Common myeloid progenitor, CD34-positive (primary cell): ENCODE measurements around the gene NPAS1.
A peak's percentile ranks its signal among the peaks of the same experiment; 100 is the strongest.

Experiments used
- CTCF ChIA-PET: fragments of 350-600 bp; sonication (Branson Sonifier 250); formaldehyde crosslinking; loops from one replicate; lab custom pipeline; 2021; ENCODE audit warnings: antibody characterized with exemption; lab: Charles Lee
- POLR2A ChIA-PET: fragments of 350-600 bp; sonication (Branson Sonifier 250); formaldehyde crosslinking; loops from one replicate; lab custom pipeline; 2021; ENCODE audit warnings: antibody characterized with exemption; lab: Charles Lee
- DNase-seq, 3 donors: peaks; one replicate each; pipeline versions ENCODE4 v3.0.0 to v3.0.0-alpha.2; 2013
- H3K27ac ChIP-seq, 2 experiments: 1 replicate in 1 of 2; 2 replicates in 1 of 2; pipeline ENCODE4 v1.7.0; 2013; ENCODE audit warnings: inconsistent platforms in 2 of 2, low read length in 2 of 2, mild to moderate bottlenecking in 2 of 2, low read depth in 1 of 2, moderate library complexity in 1 of 2; ENCODE audit not compliant: severe bottlenecking in 2 of 2, insufficient read depth in 1 of 2, poor library complexity in 1 of 2
- H3K27me3 ChIP-seq, 5 experiments: replicated peaks in 2 of 5; 1 replicate in 3 of 5; 2 replicates in 2 of 5; pipeline versions ENCODE4 v1.6.1 to v1.7.0; 2013; ENCODE audit warnings: low read length in 4 of 5, mild to moderate bottlenecking in 2 of 5, moderate library complexity in 2 of 5, inconsistent platforms in 1 of 5; ENCODE audit not compliant: insufficient read depth in 5 of 5, control insufficient read depth in 4 of 5
- H3K36me3 ChIP-seq, 4 experiments: 1 replicate in 2 of 4; 2 replicates in 2 of 4; pipeline versions ENCODE4 v1.6.1 to v1.7.0; 2013; ENCODE audit warnings: low read length in 3 of 4, control low read depth in 1 of 4, mild to moderate bottlenecking in 1 of 4; ENCODE audit not compliant: control insufficient read depth in 4 of 4, insufficient read depth in 4 of 4
- H3K4me1 ChIP-seq, 4 experiments: 1 replicate in 3 of 4; 2 replicates in 1 of 4; pipeline versions ENCODE4 v1.6.1 to v1.7.1; 2013; ENCODE audit warnings: low read length in 3 of 4, mild to moderate bottlenecking in 3 of 4, control low read depth in 1 of 4, inconsistent platforms in 1 of 4, moderate library complexity in 1 of 4; ENCODE audit not compliant: control insufficient read depth in 4 of 4, insufficient read depth in 4 of 4; ENCODE audit errors: control extremely low read depth in 1 of 4
- H3K4me3 ChIP-seq, 7 experiments: 1 replicate in 4 of 7; 2 replicates in 3 of 7; pipeline versions ENCODE4 v1.5.1 to v1.7.0; 2013; ENCODE audit warnings: mild to moderate bottlenecking in 7 of 7, low read length in 6 of 7, moderate library complexity in 6 of 7, inconsistent platforms in 2 of 7, low read depth in 2 of 7, control low read depth in 1 of 7; ENCODE audit not compliant: insufficient read depth in 4 of 7, control insufficient read depth in 1 of 7; ENCODE audit errors: extremely low read depth in 1 of 7
- H3K9me3 ChIP-seq, 5 experiments: 1 replicate in 4 of 5; 2 replicates in 1 of 5; pipeline versions ENCODE4 v1.6.1 to v1.7.1; 2013; ENCODE audit warnings: low read length in 4 of 5, mild to moderate bottlenecking in 2 of 5, inconsistent platforms in 1 of 5, low read depth in 1 of 5, moderate library complexity in 1 of 5; ENCODE audit not compliant: control insufficient read depth in 4 of 5, insufficient read depth in 2 of 5; ENCODE audit errors: control extremely low read depth in 1 of 5
- WGBS: methylation state at CpG from one replicate; pipeline ENCODE4 v1.1.5; 2013; ENCODE audit not compliant: insufficient coverage; 5-methylcytosine and 5-hydroxymethylcytosine counted together

NPAS1 gene

DNA sequence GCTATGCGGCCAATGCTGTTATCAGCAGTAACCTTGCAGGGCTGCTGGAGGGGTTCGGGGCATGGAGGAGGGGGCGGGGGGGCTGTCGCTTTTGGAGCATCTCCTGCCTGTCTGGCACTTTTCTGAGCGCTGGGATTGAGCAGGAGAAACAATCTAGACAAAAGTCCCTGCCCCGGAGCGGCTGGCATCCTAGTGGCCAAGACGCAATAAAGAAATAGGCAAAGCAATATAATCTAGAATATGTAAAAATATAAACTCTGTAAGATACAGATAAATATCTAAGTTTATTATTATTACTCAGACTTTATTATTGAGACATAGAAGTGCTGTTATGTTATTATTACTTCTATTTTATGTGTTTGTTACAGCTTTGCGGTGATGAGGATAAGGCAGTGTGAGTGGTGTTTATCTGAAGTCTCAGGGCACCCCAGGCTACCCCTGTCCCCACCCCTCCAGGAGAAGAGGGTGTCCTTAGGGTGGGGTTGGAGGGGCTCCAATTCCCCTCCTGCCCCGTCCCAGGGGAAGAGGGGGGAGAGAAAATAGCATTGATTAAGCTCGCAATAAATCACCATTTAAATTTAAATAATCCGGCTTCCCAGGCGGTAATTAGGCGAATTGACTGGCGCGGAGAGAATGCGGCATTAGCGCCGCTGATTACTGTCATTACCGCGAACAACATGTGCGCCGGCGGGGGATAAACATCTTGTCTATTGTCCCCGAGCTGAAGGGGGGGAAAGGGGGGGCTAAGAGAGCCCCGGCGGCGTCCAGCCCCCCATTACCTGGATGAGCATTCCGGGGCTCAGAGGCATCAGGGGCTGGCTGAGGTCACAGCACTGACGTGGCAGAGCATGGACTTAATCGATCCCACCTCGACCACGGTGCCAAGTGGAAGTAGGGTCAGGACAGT is 3.2 kb downstream of the NPAS1 start:
- WGBS: 5% methylated on average over 26 of the region's 33 CpGs
- CTCF ChIA-PET: interaction anchor here (0.8 to 4.3 kb wide), 5 partner anchors 9 to 142 kb away, joined by 3 to 32 read pairs (median 4); no protein-coding TSS in a partner anchor
- H3K27me3 ChIP-seq: peaks cover 6 to 95% (median 39%) of the 10 kb centered on the region in 5 experiments

DNA sequence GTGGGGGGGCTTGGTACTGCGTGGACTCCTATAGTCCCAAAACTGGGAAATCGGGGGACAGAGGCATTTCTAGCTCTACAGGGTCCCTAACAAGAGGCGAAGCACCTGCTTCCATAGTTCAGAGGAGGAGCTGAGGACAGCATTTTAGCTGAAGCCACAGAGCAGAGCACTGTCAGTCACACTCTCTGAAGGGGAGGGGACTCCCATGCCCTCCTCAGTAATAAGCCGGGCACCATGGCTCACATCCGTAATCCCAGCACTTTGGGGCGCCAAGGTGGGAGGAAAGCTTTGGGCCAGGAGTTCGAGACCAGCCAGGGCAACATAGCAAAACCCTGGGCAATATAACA is 3.8 kb downstream of the NPAS1 start:
- 36% methylated on average over 5 of the region's 7 CpGs for WGBS
- CTCF ChIA-PET: interaction anchor here (0.6 to 4.3 kb wide), 4 partner anchors 10 to 143 kb away, joined by 4 to 32 read pairs (median 4); no protein-coding TSS in a partner anchor
- no peaks in the 10 kb centered on the region for H3K36me3 ChIP-seq
- DNase-seq: no peak
- no peak overlapping the region for H3K27ac ChIP-seq
- POLR2A ChIA-PET: interaction anchor here (1.0 kb wide), 1 partner anchor 11 kb away, joined by 4 read pairs; no protein-coding TSS in a partner anchor
- peaks cover 3 to 96% (median 39%) of the 10 kb centered on the region in 5 experiments for H3K27me3 ChIP-seq
- H3K4me3 ChIP-seq: no peak overlapping the region
- peaks cover 0 to 26% (median 23%) of the 10 kb centered on the region in 4 experiments for H3K4me1 ChIP-seq
- H3K9me3 ChIP-seq: no peaks in the 10 kb centered on the region

More for the DNA sequence above, 3.2 kb downstream of the NPAS1 start:
- Histone ChIP-seq H3K36me3 (no peaks in the 10 kb centered on the region), H3K9me3 (no peaks in the 10 kb centered on the region), H3K4me1 (peaks cover 0 to 22% (median 17%) of the 10 kb centered on the region in 4 experiments), H3K4me3 (no peak overlapping the region), H3K27ac (no peak overlapping the region)
- POLR2A ChIA-PET: interaction anchor here (1.0 kb wide), 1 partner anchor 11 kb away, joined by 4 read pairs; no protein-coding TSS in a partner anchor
- peak in 1 of 3 donors; percentile 32 for DNase-seq

DNA sequence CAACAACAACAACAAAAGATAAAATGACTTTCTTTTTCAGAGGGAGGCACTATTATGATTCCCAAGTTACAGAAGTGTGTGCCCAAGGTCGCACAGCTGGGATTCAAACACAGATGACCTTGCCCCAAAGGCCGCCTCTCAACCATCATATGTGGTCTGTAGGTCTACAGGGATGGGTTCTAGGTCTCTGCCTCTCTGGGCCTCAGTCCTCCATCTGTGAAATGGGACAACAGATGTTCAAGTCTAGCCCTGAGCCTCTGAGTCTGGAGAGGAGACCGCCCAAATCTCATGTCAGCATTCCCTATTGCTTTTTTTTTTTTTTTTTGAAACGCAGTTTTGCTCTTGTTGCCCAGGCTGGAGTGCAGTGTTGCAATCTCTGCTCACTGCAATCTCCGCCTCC is 4.9 kb downstream of the NPAS1 start:
- no peak for DNase-seq
- ChIA-PET POLR2A (no interaction called here), CTCF (interaction anchor here (4.3 kb wide), 1 partner anchor 11 kb away, joined by 32 read pairs; no protein-coding TSS in a partner anchor)
- Histone ChIP-seq H3K36me3 (no peaks in the 10 kb centered on the region), H3K9me3 (no peaks in the 10 kb centered on the region), H3K27ac (no peak overlapping the region), H3K4me3 (no peak overlapping the region), H3K27me3 (peaks cover 2 to 94% (median 36%) of the 10 kb centered on the region in 5 experiments), H3K4me1 (peaks cover 0 to 26% (median 23%) of the 10 kb centered on the region in 4 experiments)
- WGBS: 96% methylated on average over 3 of the region's 5 CpGs

DNA sequence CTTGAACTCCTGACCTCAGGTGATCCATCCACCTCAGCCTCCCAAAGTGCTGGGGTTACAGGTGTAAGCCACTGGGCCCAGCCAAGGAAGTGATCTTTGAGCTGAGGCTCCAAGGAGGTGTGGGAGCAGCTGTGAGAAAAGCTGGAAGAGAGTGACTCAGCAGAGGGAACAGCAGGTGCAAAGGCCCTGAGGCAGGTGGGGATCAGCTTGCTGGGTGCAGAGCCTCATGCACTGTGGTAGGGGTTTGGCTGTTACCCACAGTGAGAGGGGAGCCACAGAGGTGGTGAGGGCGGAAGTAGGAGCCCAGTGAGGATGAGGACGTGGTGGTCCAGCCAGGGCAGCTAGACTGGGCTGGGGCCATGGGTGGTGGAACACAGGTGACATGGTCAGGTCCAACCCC is 6.5 kb downstream of the NPAS1 start:
- H3K9me3 ChIP-seq: no peaks in the 10 kb centered on the region
- no peak overlapping the region for H3K27ac ChIP-seq
- H3K27me3 ChIP-seq: peaks cover 2 to 85% (median 33%) of the 10 kb centered on the region in 5 experiments
- H3K4me1 ChIP-seq: peaks cover 0 to 12% (median 10%) of the 10 kb centered on the region in 4 experiments
- H3K36me3 ChIP-seq: no peaks in the 10 kb centered on the region
- ChIA-PET POLR2A (interaction anchor here (0.7 kb wide), 1 partner anchor 12 kb away, joined by 3 read pairs; no protein-coding TSS in a partner anchor), CTCF (interaction anchor here (1.9 to 4.3 kb wide), 2 partner anchors 9 to 12 kb away, joined by 10 to 32 read pairs; no protein-coding TSS in a partner anchor)
- DNase-seq: no peak
- H3K4me3 ChIP-seq: no peak overlapping the region
- 100% methylated on average over 2 of the region's 2 CpGs for WGBS

DNA sequence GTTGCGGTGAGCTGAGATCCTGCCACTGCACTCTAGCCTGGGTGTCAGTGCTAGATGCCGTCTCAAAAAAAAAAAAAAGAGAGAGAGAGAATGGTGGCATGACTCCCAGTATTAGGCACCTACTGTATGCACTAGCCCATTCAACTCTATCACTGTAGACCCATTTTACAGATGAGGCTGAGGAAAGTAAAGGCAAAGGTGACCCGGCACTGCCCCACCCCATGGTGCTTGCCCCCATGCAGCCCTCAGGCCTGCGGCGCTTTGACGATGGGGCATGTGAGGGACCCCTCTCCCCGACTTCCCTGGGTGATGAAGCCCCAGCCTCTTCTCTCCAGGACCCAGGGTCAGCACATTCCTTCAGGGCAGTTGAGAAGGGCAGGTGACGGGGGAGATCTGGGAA is 7.3 kb downstream of the NPAS1 start:
- H3K27me3 ChIP-seq: peaks cover 2 to 80% (median 30%) of the 10 kb centered on the region in 5 experiments
- CTCF ChIA-PET: interaction anchor here (1.9 to 4.3 kb wide), 2 partner anchors 8 to 13 kb away, joined by 10 to 32 read pairs; no protein-coding TSS in a partner anchor

DNA sequence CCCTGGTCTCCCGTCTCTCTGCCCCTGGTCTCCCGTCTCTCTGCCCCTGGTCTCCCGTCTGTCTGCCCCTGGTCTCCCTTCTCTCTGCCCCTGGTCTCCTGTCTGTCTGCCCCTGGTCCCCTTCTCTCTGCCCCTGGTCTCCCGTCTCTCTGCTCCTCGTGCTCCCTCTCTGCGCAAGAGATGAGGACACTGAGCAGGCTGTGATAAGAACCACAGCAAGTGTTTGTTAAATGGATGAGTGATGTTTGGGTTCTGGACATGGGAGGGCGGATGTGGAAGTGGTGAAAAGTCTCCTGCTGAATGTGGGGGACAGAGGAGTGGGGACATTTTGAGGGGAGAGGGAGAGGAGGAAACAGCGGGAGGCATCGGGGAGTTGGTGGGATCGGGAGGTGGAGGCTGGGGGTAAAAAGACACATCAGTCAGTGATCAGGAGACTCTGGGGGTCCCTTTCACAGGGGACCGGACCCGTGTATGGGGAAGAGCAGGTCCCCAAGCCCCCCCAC is 8.0 kb downstream of the NPAS1 start:
- CTCF ChIA-PET: no interaction called here
- H3K27ac ChIP-seq: no peak overlapping the region
- H3K9me3 ChIP-seq: no peaks in the 10 kb centered on the region
- POLR2A ChIA-PET: no interaction called here
- peaks cover 2 to 76% (median 25%) of the 10 kb centered on the region in 5 experiments for H3K27me3 ChIP-seq
- peaks cover 0 to 11% (median 7%) of the 10 kb centered on the region in 4 experiments for H3K4me1 ChIP-seq
- no peak for DNase-seq
- H3K36me3 ChIP-seq: no peaks in the 10 kb centered on the region
- H3K4me3 ChIP-seq: no peak overlapping the region
- 46% methylated on average over 5 of the region's 12 CpGs for WGBS

More for the DNA sequence above, 7.3 kb downstream of the NPAS1 start:
- POLR2A ChIA-PET: interaction anchor here (0.7 kb wide), 1 partner anchor 13 kb away, joined by 3 read pairs; no protein-coding TSS in a partner anchor
- no peak overlapping the region for H3K27ac ChIP-seq
- no peaks in the 10 kb centered on the region for H3K9me3 ChIP-seq
- no peaks in the 10 kb centered on the region for H3K36me3 ChIP-seq
- WGBS: 100% methylated on average over 2 of the region's 8 CpGs
- H3K4me3 ChIP-seq: no peak overlapping the region
- DNase-seq: no peak
- peaks cover 0 to 11% (median 7%) of the 10 kb centered on the region in 4 experiments for H3K4me1 ChIP-seq
